NB4 (cell line): ENCODE results near the gene SMYD1.

Experiments
- CTCF ChIP-seq: IDR thresholded peaks from one replicate; pipeline ENCODE4 v1.5.1; 2012; ENCODE audit warnings: low read depth, low read length
- MAX ChIP-seq: IDR thresholded peaks from 2 replicates; pipeline ENCODE4 v1.6.1; 2011; ENCODE audit warnings: low read depth, low read length

GRCh38 chr2:88159955-88160415 is 92.4 kb downstream of the SMYD1 start:
- peak; percentile 86 for TF ChIP-seq CTCF
- no peak for TF ChIP-seq MAX
